Measurements from ENCODE around the gene FETUB.

FETUB gene

DNA sequence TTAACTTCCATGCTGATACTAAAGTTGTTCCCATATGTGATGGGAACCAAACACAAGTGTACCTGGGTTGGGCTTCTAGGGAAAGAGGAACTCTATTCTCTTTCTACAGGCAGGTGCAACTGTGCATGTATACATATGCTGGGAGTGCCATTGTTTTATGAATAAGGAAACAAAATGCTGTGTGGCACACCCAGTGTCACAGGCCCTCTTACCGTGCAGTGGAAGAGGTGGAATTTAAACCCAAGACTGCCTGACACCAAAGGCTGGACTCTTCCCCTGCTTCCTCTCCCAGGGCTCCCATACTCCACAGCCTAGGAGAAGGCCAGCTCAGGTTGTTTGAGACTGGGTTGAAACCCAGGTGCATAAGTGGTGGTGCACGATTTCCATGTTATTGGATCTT lies 1.9 kb upstream of the FETUB start:
- DNase-seq: no peak

DNA sequence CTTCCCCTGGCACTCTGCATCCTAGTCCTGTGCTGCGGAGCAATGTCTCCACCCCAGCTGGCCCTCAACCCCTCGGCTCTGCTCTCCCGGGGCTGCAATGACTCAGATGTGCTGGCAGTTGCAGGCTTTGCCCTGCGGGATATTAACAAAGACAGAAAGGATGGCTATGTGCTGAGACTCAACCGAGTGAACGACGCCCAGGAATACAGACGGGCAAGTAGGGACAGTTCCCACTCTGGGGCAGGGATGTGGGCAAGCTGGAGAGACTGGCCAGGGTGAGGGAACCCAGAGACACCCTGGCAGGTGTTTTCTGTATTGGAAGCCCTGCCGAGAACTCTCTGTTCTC lies 247 bp downstream of the FETUB start:
- DNase-seq: no peak

DNA sequence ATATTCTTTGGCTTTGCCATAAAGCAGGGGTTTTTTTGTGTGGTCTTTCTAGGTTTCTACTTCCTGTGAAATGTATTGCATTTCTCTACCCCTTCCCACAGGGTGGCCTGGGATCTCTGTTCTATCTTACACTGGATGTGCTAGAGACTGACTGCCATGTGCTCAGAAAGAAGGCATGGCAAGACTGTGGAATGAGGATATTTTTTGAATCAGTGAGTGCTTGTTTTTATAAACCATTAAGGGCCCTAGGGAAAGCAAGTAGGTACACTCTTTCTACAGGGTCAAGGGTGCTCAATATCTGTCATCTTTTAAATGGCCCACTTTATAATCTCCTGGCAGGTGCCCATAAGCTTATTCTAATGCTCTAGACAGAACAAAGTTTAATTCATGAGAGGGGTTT lies 730 bp downstream of the FETUB start:
- no peak for DNase-seq

DNA sequence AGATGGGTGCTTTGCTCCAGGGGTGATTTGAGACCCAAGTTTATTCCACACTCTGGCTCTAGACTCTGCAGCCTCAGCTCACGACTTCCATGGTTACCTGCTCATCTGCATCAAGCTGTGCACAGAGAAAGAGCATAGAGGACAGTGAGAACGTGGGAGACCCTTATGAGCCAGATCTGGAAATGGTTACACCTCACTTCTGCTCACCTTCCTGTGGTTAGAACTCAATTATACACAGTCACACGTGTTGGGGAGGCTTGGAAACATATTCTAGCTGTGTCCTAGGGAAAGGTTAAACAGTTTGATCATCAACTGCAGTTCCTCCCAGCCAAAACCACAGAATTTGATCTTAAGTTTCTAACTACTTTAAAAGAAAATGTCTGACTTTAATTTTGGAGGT lies 1.8 kb downstream of the FETUB start:
- no peak for DNase-seq

DNA sequence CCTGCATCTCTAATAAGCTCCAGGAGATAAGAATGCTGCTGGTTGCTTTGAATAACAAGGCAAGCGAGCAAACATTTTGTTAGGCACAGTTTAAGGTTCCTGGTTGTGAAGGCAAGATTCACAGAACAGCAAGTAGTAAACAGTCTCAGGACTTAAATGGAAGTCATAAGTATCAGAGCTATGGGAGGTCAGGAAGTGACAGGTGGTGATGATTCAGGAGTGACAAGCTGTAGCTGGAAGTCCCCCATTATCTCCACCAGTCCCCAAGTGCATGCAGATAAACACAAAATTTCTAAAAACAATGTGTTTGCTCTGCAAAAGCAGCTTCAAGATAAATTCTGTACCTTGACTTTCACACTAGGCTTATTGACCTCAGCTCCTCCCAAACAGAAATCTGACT lies 3.3 kb downstream of the FETUB start:
- no peak for DNase-seq

DNA sequence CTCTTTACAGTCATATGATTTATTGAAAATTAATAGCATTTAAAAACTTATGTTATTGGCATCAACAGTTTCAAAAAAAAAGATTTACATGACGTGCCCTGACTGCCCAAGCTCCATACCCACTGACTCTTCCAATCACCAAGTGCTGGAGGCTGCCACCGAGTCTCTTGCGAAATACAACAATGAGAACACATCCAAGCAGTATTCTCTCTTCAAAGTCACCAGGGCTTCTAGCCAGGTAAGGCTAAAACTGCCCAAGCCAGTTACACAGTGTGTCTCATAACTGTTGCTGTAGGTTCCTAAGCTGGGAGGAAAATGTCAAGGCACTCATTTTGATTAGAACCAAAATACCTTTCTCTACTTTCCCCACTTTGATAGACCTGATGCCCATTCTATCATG lies 4.5 kb downstream of the FETUB start:
- no peak for DNase-seq

DNA sequence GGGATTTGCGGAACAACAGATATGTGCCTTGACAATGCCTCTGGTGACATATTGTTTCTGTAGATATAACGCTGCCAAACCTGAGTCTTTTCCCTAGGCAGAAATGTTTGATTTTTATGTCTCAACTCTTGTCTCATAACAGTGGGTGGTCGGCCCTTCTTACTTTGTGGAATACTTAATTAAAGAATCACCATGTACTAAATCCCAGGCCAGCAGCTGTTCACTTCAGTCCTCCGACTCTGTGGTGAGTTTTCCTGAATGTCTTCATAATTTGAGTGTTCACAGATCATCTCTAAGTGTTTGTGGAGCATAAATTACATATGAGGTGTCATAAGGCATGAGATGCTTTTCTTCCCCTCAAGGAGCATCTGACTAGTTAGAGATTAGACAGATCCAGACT lies 5.9 kb downstream of the FETUB start:
- DNase-seq: no peak

DNA sequence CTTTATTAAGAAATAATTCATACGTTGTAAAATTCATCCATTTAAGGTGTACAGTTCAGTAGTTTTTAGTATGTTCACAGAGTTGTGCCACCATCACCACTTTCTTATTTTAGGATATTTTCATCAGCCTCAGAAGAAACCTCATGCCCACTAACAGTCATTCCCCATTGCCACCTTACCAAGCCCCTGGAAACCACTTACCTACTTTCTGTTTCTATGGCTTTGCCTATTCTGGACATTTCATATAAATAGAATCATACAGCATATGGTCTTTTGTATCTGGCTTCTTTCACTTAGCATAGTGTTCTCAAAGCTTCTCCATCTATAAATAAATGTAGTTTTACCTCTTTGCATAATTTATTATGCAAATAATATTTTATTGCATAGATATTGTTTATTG lies 6.6 kb downstream of the FETUB start:
- DNase-seq: no peak

DNA sequence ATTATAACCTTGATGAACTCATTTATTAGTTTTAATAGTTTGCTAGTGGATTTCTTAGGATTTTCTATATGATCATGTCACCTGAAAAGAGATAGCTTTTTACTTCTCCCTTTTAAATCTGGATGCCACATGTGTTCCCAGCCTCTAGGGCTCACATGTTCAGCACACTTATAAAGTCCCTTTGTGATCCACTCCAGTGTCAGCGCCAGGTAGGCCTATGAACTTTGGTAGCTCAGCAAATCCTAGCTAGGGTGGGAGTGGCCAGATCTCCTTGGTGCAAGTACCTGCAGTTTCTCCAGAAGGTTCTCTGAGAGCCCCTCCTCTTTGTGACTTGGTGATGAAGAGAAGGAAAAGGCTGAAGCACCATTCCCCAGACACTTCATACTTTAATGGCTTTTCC lies 8.7 kb downstream of the FETUB start:
- no peak for DNase-seq

DNA sequence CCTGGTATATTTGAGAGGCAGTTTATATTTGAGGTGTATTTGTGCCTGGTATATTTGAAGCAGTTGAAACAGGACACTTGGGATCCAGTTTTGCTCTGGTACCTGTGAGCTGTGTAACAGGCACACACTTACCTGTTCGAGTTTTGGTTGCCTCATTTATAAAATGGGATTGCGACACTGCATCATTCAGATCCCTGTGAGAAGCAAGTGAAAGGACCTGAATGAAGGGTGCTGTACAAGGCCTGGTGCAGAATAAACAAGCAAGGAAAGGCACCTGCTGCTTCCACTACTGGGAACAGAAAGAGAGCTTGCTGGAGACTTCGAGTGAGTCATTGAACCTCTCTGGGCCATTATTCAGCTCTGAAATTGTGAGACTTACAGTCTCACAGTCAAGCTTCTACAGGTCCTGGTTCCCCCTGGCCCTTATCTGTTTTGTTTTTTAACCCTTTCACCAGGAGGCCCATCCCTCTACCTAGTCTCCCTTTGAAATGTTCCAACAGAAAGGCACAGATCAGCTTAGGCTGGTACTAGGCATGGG lies 11.5 kb downstream of the FETUB start:
- DNase-seq: no peak

DNA sequence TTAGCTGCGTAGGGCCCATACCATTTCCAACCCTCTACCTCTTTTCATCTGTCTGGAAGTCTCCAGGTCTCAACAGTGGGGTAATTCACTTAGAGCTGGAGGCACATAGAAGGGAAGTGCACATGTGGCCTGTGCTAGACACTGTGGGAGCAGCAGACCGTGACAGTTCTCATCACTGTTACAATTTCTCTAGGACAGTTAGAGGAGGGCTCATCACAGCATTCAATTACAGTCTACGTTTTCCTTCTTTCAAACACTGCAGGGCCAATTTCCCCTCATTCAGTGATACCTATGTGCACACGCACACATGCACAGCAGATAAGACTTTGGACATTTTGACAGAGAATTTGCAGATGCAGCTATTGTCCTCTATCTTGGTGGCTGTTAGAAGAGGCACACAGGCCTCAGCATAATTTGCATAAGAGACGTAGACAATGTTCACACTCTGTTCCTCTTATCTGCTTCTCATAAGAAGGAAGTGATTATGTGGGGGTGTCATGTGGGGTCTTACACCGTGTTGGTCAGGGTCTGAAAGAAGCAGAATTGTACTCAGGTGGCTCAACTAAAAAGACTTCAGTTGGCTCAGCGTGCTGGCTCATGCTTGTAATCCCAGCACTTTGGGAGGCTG lies 13.0 kb downstream of the FETUB start:
- DNase-seq: no peak

DNA sequence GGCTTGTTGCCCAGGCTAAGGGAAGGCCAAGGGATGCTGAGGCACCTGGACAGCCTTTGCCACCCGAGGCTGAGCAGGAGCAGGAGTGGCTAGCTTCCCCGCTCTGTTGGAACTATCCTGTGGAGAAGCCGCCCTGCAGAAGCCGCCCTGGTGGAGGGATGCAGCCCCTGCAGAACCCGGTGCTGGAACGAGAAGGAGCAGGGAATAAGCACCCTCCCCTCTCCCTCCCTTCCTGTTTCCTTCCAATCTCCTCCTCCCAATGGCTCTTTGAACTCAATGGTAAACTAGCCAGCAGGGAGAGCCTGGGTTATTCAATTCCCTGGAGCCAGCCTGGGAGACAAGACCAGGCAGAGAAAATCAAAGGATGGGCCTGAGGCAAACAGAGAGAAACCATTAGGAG lies 13.8 kb downstream of the FETUB start:
- no peak for DNase-seq

DNA sequence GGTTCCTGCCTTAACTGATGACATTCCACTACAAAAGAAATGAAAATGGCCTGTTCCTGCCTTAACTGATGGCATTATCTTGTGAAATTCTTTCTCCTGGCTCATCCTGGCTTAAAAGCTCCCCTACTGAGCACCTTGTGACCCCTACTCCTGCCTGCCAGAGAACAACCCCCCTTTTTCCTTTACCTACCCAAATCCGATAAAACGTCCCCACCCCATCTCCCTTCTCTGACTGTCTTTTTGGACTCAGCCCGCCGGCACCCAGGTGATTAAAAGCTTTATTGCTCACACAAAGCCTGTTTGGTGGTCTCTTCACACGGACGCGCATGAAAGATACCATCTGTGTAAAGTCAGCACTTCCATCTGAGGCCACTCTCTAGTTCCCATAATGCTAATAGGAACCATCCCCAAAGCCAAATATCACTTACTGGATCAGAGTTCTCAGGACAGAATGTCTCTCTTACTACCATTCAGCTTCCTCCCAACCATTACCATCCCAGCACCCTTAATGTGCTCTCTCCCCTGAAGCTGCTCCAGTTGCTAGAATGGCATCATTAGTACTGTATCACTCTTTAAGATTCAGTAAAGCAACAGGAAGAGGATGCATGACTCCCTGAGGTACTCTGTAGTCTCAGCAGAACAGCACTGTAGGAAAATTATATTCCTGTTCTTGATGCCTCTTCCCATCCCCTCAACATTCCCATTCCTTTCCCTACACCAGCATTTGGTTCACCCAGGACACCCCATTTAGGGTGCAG lies 23.3 kb downstream of the FETUB start:
- DNase-seq: no peak

DNA sequence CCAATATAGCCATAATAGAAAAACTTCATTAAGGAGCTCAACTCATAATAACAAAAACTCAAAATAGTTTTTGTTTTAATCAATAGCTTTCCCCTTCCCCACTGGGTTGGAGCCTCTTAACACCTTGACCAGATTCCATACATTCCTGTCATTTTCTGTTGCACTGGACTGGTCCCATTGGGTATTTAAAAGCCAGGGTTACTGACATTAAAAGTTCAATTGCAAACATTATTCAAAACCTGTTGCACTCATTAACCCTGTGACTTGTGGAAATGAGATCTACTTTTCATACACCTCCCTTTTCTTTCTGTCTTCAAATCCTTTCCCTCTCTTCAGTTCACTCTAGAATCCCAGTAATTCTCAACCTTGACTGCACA lies 23.9 kb downstream of the FETUB start:
- no peak for DNase-seq

DNA sequence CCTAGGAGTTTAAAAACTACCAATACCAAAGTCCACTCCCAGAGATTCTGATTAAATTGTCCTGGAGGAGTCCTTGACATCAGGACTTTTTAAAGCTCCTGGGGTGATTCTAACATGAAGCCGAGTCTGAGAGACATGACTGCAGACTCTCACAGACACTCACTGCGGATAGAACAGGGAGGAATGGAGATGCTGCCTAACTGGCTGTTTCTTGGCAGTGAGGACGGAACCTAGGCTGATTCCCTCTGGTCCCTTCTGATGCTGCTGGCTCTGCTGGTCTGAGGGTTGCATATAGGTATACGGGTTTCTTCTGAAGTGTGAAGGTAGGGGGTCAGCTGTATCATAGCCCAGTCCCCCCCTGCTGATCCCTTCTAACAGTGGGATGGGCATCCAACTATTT lies 24.3 kb downstream of the FETUB start:
- DNase-seq: no peak

DNA sequence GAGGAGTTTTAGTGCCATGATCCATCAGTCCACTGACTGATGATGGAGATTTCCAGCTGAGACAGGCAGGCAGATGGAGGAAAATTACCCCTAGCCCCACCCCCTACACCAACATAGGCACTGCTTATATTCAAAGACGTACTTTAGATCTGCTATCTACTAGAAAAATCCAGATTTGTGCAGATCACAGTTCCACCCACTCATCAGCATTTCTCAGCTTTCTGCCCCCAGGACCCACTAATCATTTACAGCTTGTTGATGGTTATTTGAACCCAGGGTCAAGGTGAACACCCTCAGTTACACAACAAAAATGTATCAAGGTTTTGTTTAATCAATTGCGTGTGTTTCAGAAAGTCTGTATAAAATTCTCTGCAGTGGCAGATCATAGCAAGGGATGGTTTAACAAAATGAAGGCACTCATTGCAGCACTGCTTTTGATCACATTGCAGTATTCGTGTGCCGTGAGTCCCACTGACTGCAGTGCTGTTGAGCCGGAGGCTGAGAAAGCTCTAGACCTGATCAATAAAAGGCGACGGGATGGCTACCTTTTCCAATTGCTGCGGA lies 25.5 kb downstream of the FETUB start, which contains the start of gene HRG:
Gene HRG, plus strand, starts transcription at position 390 of the 564 bp plus-strand sequence. Its CDS starts 18 bp downstream, at position 408.
- DNase-seq: no peak

DNA sequence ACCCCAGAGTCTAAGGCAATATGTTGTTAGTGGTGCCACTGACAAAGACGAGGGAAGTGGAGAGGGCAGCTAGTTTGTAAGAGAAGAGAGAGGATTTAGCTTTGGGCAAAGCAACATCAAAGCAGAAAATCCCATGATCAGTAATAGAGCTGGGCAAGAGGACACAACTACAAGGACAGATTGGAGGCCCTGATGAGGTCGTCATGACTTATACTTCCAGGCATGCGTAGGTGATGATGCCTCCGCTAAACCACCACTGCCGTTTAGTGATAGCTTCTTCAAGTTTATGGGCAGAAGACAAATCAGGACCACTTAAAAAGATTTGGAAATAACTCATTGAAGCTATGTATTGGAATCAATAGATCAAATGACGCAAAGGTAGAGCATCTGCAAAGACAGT lies 28.2 kb downstream of the FETUB start:
- no peak for DNase-seq

DNA sequence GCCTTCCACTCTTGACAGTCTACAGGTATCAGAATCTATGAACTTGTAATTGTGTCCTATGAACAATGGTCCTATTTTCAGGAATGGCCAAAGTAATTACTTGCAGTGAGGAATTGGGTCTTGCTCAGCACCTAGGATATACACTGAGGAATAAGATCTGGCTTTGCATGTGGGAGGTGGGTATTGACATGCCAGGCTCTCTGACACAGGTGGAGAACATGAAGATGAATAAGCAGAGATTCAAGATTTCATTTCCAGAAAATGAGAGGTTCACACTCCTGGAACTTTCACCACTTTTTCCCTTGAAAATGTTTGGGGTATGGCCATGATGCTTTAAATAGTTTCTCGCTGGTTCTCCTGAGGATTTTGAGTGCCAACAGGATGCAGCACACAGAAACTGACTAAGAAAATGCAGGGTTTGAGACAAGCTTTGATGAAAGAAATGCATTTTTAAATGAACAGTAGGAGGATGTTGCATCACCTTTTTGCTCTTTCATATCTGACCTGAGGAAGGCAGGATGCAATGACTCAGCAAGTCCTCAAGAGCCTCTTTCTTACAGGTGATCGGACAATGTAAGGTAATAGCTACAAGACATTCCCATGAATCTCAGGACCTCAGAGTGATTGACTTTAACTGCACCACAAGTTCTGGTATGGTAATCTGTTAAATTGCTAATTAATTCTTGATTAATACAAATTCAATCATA lies 29.3 kb downstream of the FETUB start:
- no peak for DNase-seq

DNA sequence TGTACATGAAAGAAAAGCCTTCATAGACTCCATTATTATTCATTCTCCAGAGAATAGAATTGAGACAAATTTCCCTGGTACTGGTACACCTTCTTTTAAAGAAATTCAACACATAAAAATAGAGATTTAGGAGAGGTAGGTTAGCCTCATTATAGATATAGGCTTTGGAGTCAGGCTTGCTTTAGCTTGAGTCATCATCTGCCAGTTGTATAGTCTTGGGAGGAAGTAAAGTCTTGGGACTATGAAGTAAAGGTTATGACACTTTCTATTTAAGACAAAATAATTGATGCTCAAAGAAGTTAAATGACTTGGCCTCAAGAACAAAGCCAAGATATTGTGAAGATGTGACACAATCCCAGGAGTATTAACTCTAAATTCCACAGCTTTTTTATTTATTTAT lies 30.0 kb downstream of the FETUB start:
- no peak for DNase-seq

DNA sequence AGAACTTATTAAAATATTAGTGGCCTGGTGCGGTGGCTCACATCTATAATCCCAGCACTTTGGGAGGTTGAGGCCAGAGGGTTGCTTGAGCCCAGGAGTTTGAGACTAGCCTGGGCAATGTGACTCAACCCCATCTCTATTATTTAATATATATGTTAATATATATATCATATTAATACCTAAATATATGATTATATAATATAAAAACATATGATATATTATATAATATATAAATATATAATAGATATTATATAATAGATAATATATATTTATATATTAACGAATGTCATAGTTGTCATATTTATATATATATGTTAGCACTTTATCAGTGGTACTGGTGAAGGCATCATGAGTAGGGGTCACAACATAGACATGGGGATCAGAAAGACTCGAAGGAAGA lies 30.9 kb downstream of the FETUB start:
- no peak for DNase-seq

DNA sequence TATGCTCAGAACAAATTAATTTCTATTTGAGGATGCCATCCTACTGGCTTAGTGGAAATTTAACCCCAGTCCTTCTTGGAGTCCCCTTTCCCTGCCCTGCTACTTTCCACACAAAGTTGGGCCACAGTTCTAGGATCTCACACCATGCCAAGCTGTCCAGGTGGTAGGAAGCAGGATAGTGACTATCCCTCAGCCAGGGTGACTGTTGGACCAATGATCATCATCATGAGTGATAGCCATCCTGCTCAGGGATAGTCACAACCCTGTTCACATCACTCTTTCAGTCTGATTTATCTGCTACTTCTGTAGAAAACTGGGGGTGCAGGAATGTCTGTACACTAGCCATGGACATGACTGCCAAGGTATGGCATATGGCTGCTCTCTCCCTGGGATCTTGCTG lies 38.4 kb downstream of the FETUB start:
- DNase-seq: no peak

DNA sequence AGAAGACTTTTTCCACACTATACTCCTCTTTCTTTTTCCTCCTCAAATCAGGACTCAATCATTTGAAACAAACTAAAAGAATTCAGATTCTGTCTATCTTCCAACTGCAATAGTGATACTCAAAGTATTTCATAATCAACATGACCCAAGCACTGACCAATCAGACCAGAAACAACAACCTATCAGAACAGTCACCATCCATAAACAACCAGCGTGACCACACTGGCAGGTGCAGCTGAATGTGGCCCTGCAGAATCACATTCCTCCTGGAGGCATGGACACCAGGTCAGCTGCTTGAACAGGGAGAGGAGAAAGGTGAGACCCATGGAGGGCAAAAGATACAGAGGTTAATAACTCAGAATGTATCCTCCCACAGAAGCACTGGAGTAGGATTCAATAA lies 39.0 kb downstream of the FETUB start:
- no peak for DNase-seq

DNA sequence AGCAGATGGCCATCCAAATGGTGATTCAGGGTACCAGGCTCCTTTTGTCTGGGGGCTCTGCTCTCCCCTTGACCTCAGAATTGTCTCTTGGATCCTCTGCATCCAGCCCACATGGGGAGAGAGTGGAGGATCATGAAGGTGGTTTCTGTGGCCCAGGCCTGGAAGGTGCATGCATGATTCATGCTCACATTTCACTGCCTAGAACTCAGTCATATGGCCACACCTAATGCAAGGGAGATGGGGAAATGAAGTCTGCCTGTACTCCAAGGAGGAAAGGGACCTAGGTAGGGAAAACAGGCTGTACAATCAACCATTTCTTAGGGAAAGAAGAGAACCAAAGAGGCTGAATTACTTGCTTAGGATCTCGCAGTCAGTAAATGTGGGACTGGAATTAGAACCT lies 40.7 kb downstream of the FETUB start:
- no peak for DNase-seq

DNA sequence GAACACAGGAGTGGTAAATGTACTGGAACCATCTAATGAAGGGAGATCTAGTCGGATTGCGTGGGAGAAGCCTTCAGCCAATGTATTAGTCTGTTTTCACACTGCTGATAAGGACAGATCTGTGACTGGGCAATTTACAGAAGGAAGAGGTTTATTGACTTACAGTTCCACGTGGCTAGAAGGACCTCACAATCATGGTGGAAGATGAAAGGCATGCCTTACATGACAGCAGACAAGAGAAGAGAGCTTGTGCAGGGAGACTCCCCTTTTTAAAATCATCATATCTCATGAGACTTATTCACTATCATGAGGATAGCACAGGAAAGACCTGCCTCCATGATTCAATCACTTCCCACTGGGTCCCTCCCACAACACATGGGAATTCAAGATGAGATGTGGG lies 42.6 kb downstream of the FETUB start:
- DNase-seq: no peak
